Measurements from ENCODE around the gene ISOC1. TPM values are rescaled to one million over a fixed set of nuclear protein-coding genes. Genes with fewer than 3 reads are reported as not detected.

ISOC1 gene
- polyA plus RNA-seq, 1 experiment: 28.0 TPM

- DNase-seq (ENCODE audit: low read depth, low spot score): no peak
- no peaks in the 10 kb centered on the region for H3K9me3 ChIP-seq (ENCODE audit: control insufficient read depth, insufficient read depth, low read length)
- no peak for TF ChIP-seq CTCF (IDR thresholded peaks at IDR 0.05; ENCODE audit: low read depth, low read length)
- CTCF ChIA-PET: interaction anchor here (1.3 kb wide), 1 partner anchor 230 kb away, joined by 3 read pairs; no protein-coding TSS in a partner anchor
- no peak overlapping the region for H3K4me3 ChIP-seq (ENCODE audit: low read depth, low read length)
- POLR2A ChIA-PET: no interaction called here
- H3K27ac ChIP-seq (ENCODE audit: low read depth, low read length): no peak overlapping the region
- no peaks in the 10 kb centered on the region for H3K27me3 ChIP-seq (ENCODE audit: control insufficient read depth, insufficient read depth, low read length)
These were observed 41.1 kb downstream of the ISOC1 start for GRCh38 chr5:129135633-129136032.

- ChIA-PET POLR2A (no interaction called here), CTCF (interaction anchor here (1.7 kb wide), 1 partner anchor 9 kb away, joined by 4 read pairs; no protein-coding TSS in a partner anchor)
- no peak for TF ChIP-seq CTCF (IDR thresholded peaks at IDR 0.05; ENCODE audit: low read depth, low read length)
- Histone ChIP-seq H3K9me3 (ENCODE audit: control insufficient read depth, insufficient read depth, low read length) (no peaks in the 10 kb centered on the region), H3K27me3 (ENCODE audit: control insufficient read depth, insufficient read depth, low read length) (no peaks in the 10 kb centered on the region), H3K27ac (ENCODE audit: low read depth, low read length) (no peak overlapping the region), H3K4me3 (ENCODE audit: low read depth, low read length) (no peak overlapping the region)
- no peak for DNase-seq (ENCODE audit: low read depth, low spot score)
These were observed 43.1 kb downstream of the ISOC1 start for GRCh38 chr5:129137637-129138036.

GRCh38 chr5:129141078-129141477, 46.5 kb downstream of the ISOC1 start:
- CTCF ChIA-PET: no interaction called here
- H3K9me3 ChIP-seq (ENCODE audit: control insufficient read depth, insufficient read depth, low read length): no peaks in the 10 kb centered on the region
- no peak for TF ChIP-seq CTCF (IDR thresholded peaks at IDR 0.05; ENCODE audit: low read depth, low read length)
- H3K4me3 ChIP-seq (ENCODE audit: low read depth, low read length): no peak overlapping the region
- POLR2A ChIA-PET: no interaction called here
- H3K27me3 ChIP-seq (ENCODE audit: control insufficient read depth, insufficient read depth, low read length): no peaks in the 10 kb centered on the region
- no peak for DNase-seq (ENCODE audit: low read depth, low spot score)
- H3K27ac ChIP-seq (ENCODE audit: low read depth, low read length): no peak overlapping the region

- H3K9me3 ChIP-seq (ENCODE audit: control insufficient read depth, insufficient read depth, low read length): no peaks in the 10 kb centered on the region
- no peak for TF ChIP-seq CTCF (IDR thresholded peaks at IDR 0.05; ENCODE audit: low read depth, low read length)
- DNase-seq (ENCODE audit: low read depth, low spot score): no peak
These were observed 47.1 kb downstream of the ISOC1 start for GRCh38 chr5:129141696-129142095.

GRCh38 chr5:129155876-129156275, 61.3 kb downstream of the ISOC1 start:
- POLR2A ChIA-PET: no interaction called here

More at GRCh38 chr5:129141696-129142095, 47.1 kb downstream of the ISOC1 start:
- no peaks in the 10 kb centered on the region for H3K27me3 ChIP-seq (ENCODE audit: control insufficient read depth, insufficient read depth, low read length)
- H3K27ac ChIP-seq (ENCODE audit: low read depth, low read length): no peak overlapping the region
- ChIA-PET POLR2A (no interaction called here), CTCF (no interaction called here)
- H3K4me3 ChIP-seq (ENCODE audit: low read depth, low read length): no peak overlapping the region

More at GRCh38 chr5:129155876-129156275, 61.3 kb downstream of the ISOC1 start:
- DNase-seq (ENCODE audit: low read depth, low spot score): no peak
- Histone ChIP-seq H3K9me3 (ENCODE audit: control insufficient read depth, insufficient read depth, low read length) (no peaks in the 10 kb centered on the region), H3K27ac (ENCODE audit: low read depth, low read length) (no peak overlapping the region), H3K27me3 (ENCODE audit: control insufficient read depth, insufficient read depth, low read length) (no peaks in the 10 kb centered on the region), H3K4me3 (ENCODE audit: low read depth, low read length) (no peak overlapping the region)
- TF ChIP-seq CTCF (IDR thresholded peaks at IDR 0.05; ENCODE audit: low read depth, low read length): no peak
- CTCF ChIA-PET: no interaction called here
